Measurements from ENCODE around the gene TSEN54. TPM values are rescaled to one million over a fixed set of nuclear protein-coding genes. Genes with fewer than 3 reads are reported as not detected.
A peak's percentile ranks its signal among the peaks of the same experiment; 100 is the strongest.

TSEN54 gene
- total RNA-seq, 1 donor from 2014 or later: 24.0 TPM

- DNase-seq (ENCODE audit: low read depth): no peak
- no peak overlapping the region for H3K4me3 ChIP-seq (ENCODE audit: low read depth, low read length)
- no peak for TF ChIP-seq CTCF (conservative IDR thresholded peaks at IDR 0.05; ENCODE audit: low read depth, low read length)
Measured at GRCh38 chr17:75536366-75536765, 20.0 kb downstream of the TSEN54 start.

GRCh38 chr17:75539967-75540729, 23.8 kb downstream of the TSEN54 start:
- TF ChIP-seq CTCF (conservative IDR thresholded peaks at IDR 0.05; ENCODE audit: low read depth, low read length): no peak
- DNase-seq (ENCODE audit: low read depth): no peak
- no peak overlapping the region for H3K4me3 ChIP-seq (ENCODE audit: low read depth, low read length)

GRCh38 chr17:75540923-75541503, 24.7 kb downstream of the TSEN54 start:
- no peak for DNase-seq (ENCODE audit: low read depth)
- no peak for TF ChIP-seq CTCF (conservative IDR thresholded peaks at IDR 0.05; ENCODE audit: low read depth, low read length)
- H3K4me3 ChIP-seq (ENCODE audit: low read depth, low read length): no peak overlapping the region

GRCh38 chr17:75542229-75542628, 25.9 kb downstream of the TSEN54 start:
- H3K4me3 ChIP-seq (ENCODE audit: low read depth, low read length): no peak overlapping the region
- DNase-seq (ENCODE audit: low read depth): no peak
- TF ChIP-seq CTCF (conservative IDR thresholded peaks at IDR 0.05; ENCODE audit: low read depth, low read length): no peak

GRCh38 chr17:75542728-75543336, 26.5 kb downstream of the TSEN54 start:
- H3K4me3 ChIP-seq (ENCODE audit: low read depth, low read length): peak overlapping the region; percentile 15
- peak; percentile 10 for DNase-seq (ENCODE audit: low read depth)
- no peak for TF ChIP-seq CTCF (conservative IDR thresholded peaks at IDR 0.05; ENCODE audit: low read depth, low read length)

GRCh38 chr17:75544250-75544649, 27.9 kb downstream of the TSEN54 start:
- peak overlapping the region; percentile 15 for H3K4me3 ChIP-seq (ENCODE audit: low read depth, low read length)

More at GRCh38 chr17:75544250-75544649, 27.9 kb downstream of the TSEN54 start:
- no peak for TF ChIP-seq CTCF (conservative IDR thresholded peaks at IDR 0.05; ENCODE audit: low read depth, low read length)
- DNase-seq (ENCODE audit: low read depth): no peak
